Posterior vena cava (tissue), 2 donors: ENCODE data around the gene LNP1. TPM values are rescaled to one million over a fixed set of nuclear protein-coding genes. Genes with fewer than 3 reads are reported as not detected.

Source experiments
- DNase-seq: peaks from one replicate; pipeline ENCODE4 v3.0.0-alpha.2; 2020; ENCODE audit warnings: low spot score
- intact Hi-C, 2 donors: fragments of 100-400 bp; cut with DNase I; formaldehyde crosslinking; loops; one replicate each; pipeline versions ENCODE4 v1.14.1 to v1.14.2; 2022 to 2023
- total RNA-seq, 2 donors: library from RNA; stranded (reverse); fragmentation: NEBNext Ultra II Directional; extraction: Animal tissue kit (Norgen Biotek cat#: 25700); gene quantifications; one replicate each; pipeline ENCODE4 v1.2.1, GENCODE V29; 2021
- donor health status: DM: yes; HTN: yes; CAD: no.
- donor health status: DM: yes; HTN: yes; CAD: no.

Gene LNP1
- total RNA-seq, 2 donors from 2014 or later, result 4.0 to 7.6 TPM

DNA sequence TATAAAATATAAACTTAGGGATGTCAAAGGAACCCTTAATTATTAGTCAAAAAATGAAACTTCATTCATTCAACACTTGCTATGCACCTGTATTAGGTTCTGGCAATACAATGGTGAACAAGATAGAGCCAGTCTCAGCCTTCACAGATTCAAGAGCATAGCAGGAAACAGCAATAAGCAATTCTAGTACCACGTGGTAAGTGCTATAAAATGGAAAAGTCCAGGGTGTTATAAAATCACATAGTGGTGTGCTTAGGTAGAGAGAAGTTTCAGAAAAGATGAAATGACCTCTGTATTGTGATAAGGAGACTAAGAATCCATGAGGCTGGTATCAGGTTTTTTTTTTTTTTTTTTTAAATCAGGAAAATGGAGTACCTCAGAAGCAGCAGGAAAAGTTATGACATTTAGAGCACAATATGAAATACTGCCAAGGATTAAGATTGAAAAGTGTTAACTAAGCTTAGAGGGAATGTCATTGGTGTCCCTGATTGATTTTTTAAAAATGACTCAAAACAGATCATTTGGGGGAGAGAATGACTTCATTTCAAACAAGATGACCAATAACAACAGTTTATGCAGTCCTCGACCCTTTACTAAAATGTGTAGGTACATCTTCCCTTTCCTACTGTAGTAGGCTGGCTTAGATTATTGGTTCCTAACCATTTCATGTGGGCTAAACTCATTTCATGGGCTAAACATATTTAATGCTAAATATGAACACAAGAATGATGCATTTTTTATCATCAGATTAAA lies 5.5 kb upstream of the LNP1 start:
- intact Hi-C loops, result no loop called here
- no peak for DNase-seq

- intact Hi-C loops, result no loop called here
- no peak for DNase-seq
Measured at GRCh38 chr3:100396967-100397366, 4.4 kb upstream of the LNP1 start.

GRCh38 chr3:100399341-100400071 lies 1.8 kb upstream of the LNP1 start:
- intact Hi-C loops, result no loop called here
- DNase-seq, result no peak

GRCh38 chr3:100400419-100400779 lies 940 bp upstream of the LNP1 start:
- peak; percentile 79 for DNase-seq
- intact Hi-C loops, result no loop called here

- DNase-seq, result peak; percentile 83
- intact Hi-C loops, result no loop called here
Measured at GRCh38 chr3:100401674-100402041, 319 bp downstream of the LNP1 start.

GRCh38 chr3:100402256-100402655 lies 917 bp downstream of the LNP1 start:
- DNase-seq, result no peak
- intact Hi-C loops, result no loop called here

GRCh38 chr3:100402891-100403290 lies 1.6 kb downstream of the LNP1 start:
- no peak for DNase-seq
- intact Hi-C loops, result no loop called here

GRCh38 chr3:100403362-100404249 lies 2.3 kb downstream of the LNP1 start:
- DNase-seq, result no peak
- intact Hi-C loops, result no loop called here

GRCh38 chr3:100404250-100404548 lies 2.9 kb downstream of the LNP1 start:
- no peak for DNase-seq
- intact Hi-C loops, result no loop called here

DNA sequence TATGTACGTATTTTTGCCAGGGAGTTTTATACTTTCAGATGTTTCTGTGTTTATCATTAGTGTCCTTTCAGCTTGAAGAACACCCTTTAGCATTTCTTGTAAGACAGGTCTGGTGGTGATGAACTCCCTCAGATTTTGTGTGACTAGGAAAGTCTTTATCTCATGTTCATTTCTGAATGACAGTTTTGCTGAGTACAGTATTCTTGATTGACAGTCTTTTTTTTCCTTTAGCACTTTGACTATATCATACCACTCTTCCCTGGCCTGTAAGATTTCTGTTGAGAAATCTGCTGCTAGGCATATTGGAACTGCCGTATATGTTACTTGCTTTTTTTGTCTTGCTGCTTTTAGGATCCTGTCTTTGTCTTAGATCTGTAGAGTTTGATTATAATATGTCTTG lies 5.8 kb downstream of the LNP1 start:
- intact Hi-C loops, result no loop called here
- DNase-seq, result no peak

DNA sequence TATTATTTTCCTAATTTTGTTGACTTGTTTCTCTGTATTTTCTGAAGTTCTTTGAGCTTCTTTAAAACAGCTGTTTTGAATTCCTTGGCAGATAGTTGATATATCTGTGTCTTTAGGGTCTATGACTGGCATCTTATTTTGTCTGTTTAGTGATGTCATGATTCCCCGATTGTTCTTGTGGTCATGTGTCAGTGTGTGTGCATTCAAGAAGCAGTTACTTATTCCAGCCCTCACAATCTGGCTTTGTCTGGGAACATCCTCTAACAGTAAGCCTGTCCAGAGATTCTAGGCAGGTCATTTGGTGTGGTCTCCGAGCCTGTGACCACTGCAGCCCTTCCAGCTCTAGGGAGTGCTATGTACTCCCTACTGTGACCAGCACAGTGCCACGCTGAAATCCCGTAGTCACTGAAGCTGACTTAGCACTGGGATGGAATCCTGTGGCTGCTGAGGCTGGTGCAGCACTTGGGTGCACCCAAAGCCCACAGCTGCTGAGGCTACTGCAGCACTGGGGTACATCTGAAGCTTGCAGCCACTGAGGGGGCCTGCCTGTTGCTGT lies 6.7 kb downstream of the LNP1 start:
- intact Hi-C loops, result loop anchor here in 1 of 2 donors (2.0 kb wide), 1 partner anchor 131 kb away; no protein-coding TSS in a partner anchor

GRCh38 chr3:100411091-100411982 lies 10.0 kb downstream of the LNP1 start:
- intact Hi-C loops, result no loop called here
- no peak for DNase-seq

More for the DNA sequence above, 6.7 kb downstream of the LNP1 start:
- DNase-seq, result no peak

DNA sequence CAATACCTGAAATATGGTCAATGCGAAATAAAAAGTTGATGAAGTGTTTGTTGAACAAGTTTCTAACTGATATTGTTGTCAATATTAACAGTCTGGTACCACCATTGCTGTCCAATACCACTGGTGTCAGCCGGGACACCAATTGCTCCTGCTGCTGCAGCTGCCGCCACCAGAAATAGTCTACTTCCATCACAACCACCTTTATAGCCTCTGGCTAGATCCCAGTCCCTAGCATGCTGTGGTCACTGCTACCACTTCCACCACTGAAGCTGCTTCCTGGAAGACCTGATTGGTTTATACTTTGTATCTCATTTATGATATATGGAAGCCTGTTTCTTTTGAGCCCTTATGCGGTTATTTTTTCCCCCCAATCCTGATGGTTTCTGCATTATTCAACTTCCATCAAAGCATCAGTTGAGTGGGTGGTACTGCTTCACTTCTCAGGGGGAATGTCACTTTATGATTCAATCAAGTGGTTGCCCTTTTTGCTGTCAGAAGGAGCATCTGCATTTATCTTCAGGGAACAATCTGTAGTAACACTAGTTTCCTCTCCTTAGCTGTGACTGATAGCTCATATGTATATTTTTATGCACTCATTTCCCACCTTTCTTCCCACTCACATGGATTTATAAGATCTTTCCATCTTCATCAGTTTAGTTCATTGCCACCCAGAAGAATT lies 11.7 kb downstream of the LNP1 start:
- intact Hi-C loops, result no loop called here
- no peak for DNase-seq

- intact Hi-C loops, result no loop called here
- no peak for DNase-seq
Measured at GRCh38 chr3:100413613-100414012, 12.3 kb downstream of the LNP1 start.

- DNase-seq, result no peak
- intact Hi-C loops, result no loop called here
Measured at GRCh38 chr3:100416176-100416575, 14.8 kb downstream of the LNP1 start.

- DNase-seq, result no peak
- intact Hi-C loops, result no loop called here
Measured at GRCh38 chr3:100416863-100417262, 15.5 kb downstream of the LNP1 start.

DNA sequence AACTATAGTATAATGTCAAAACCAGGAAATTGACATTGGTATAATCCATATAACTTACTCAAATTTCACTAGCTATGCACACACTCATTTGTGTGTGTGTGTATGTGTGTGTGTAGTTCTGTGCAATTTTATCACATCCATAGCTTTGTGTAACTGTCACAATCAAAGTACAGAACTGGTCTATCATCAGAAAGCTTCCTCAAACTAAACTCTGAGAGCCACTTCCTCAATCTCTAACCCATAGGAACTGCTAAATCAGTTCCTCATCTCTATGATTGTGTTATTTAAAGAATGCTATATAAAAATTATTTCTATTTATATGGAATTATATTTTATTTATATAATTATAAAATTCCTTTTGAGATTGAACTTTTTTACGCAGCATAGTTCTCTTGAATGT lies 18.1 kb downstream of the LNP1 start:
- intact Hi-C loops, result no loop called here
- no peak for DNase-seq

- no peak for DNase-seq
- intact Hi-C loops, result no loop called here
Measured at GRCh38 chr3:100420885-100421284, 19.5 kb downstream of the LNP1 start.
